Natural killer cell (primary cell): ENCODE measurements around the gene TBC1D17. TPM values are rescaled to one million over a fixed set of nuclear protein-coding genes. Genes with fewer than 3 reads are reported as not detected.

Experiments used
- ATAC-seq, 3 donors: fragments of 150-1000 bp in 2 of 3; fragments of 200-7000 bp in 1 of 3; cut with Tn5 transposase; 1 replicate in 1 of 3; 2 replicates in 2 of 3; pipeline ENCODE4 v1.10.0; 2021; ENCODE audit warnings: mild to moderate bottlenecking in 2 of 3, moderate library complexity in 2 of 3
- DNase-seq, 2 donors: peaks; one replicate each; pipeline versions ENCODE4 v3.0.0 to v3.0.0-alpha.2; 2013 to 2021; ENCODE audit warnings: mixed read lengths in 1 of 2
- H3K27ac ChIP-seq: one replicate; pipeline ENCODE4 v1.5.1; 2013; ENCODE audit warnings: mild to moderate bottlenecking, low read length
- H3K27me3 ChIP-seq: one replicate; pipeline ENCODE4 v1.6.1; 2013; ENCODE audit warnings: low read length; ENCODE audit not compliant: control insufficient read depth, insufficient read depth
- H3K36me3 ChIP-seq: one replicate; pipeline ENCODE4 v1.6.1; 2013; ENCODE audit warnings: low read length; ENCODE audit not compliant: control insufficient read depth, insufficient read depth
- H3K4me1 ChIP-seq: one replicate; pipeline ENCODE4 v1.6.1; 2013; ENCODE audit warnings: low read length; ENCODE audit not compliant: control insufficient read depth, insufficient read depth
- H3K4me3 ChIP-seq: one replicate; pipeline ENCODE4 v1.5.1; 2013; ENCODE audit warnings: low read length
- H3K9me3 ChIP-seq: one replicate; pipeline ENCODE4 v1.6.1; 2013; ENCODE audit warnings: low read length; ENCODE audit not compliant: control insufficient read depth, insufficient read depth
- H3K27ac Mint-ChIP-seq, 2 donors: one replicate each; pipeline ENCODE4 v1.8.0; 2022; ENCODE audit warnings: mild to moderate bottlenecking in 2 of 2, mixed read lengths in 2 of 2, moderate library complexity in 1 of 2
- H3K27me3 Mint-ChIP-seq, 2 donors: one replicate each; pipeline ENCODE4 v1.8.0; 2022; ENCODE audit warnings: low read depth in 2 of 2, mixed read lengths in 2 of 2
- H3K36me3 Mint-ChIP-seq: one replicate; pipeline ENCODE4 v1.8.0; 2022; ENCODE audit warnings: mixed read lengths
- H3K4me1 Mint-ChIP-seq, 2 donors: one replicate each; pipeline ENCODE4 v1.8.0; 2022; ENCODE audit warnings: mixed read lengths in 2 of 2
- H3K4me3 Mint-ChIP-seq: one replicate; pipeline ENCODE4 v1.8.0; 2022; ENCODE audit warnings: mild to moderate bottlenecking, moderate library complexity, mixed read lengths
- H3K9me3 Mint-ChIP-seq, 2 donors: one replicate each; pipeline ENCODE4 v1.8.0; 2022; ENCODE audit warnings: mixed read lengths in 2 of 2
- CTCF ChIP-seq: fragments of 200-600 bp; IDR thresholded peaks from one replicate; pipeline ENCODE4 v1.8.0; 2022; ENCODE audit warnings: antibody characterized with exemption
- WGBS: methylation state at CpG from one replicate; pipeline ENCODE4 v1.1.7; 2013; ENCODE audit warnings: missing lambda C conversion rate; ENCODE audit not compliant: insufficient coverage; 5-methylcytosine and 5-hydroxymethylcytosine counted together
- intact Hi-C: fragments of 100-400 bp; cut with micrococcal nuclease; formaldehyde crosslinking; loops from one replicate; pipeline ENCODE4 v1.14.2; 2022
- total RNA-seq, 4 donors: library from RNA; stranded (reverse); fragments of 120-200 nt in 1 of 4; gene quantifications; one replicate each; pipeline versions ENCODE4 v1.2.3 to v1.2.4, GENCODE V29; 2013 to 2022

TBC1D17 gene
- total RNA-seq, 3 donors from 2014 or later (not counting 1 experiment from before 2014, with no cell fraction given) = 45.8 to 59.7 (median 54.4) TPM

- Mint-ChIP-seq H3K27me3 (no peaks in the 10 kb centered on the region), H3K36me3 (no peaks in the 10 kb centered on the region), H3K4me3 (no peak overlapping the region), H3K9me3 (no peaks in the 10 kb centered on the region), H3K4me1 (peaks cover 10 to 19% of the 10 kb centered on the region in 2 donors), H3K27ac (no peak overlapping the region)
- no peaks in the 10 kb centered on the region for H3K27me3 ChIP-seq
- no peak overlapping the region for H3K27ac ChIP-seq
- H3K36me3 ChIP-seq = peaks cover 38% of the 10 kb centered on the region
- H3K4me3 ChIP-seq = no peak overlapping the region
- ATAC-seq = no peak
- H3K9me3 ChIP-seq = no peaks in the 10 kb centered on the region
- intact Hi-C loops = no loop called here
- 97% methylated on average over 17 of the region's 18 CpGs for WGBS
- peaks cover 1% of the 10 kb centered on the region for H3K4me1 ChIP-seq
- no peak for DNase-seq
- no peak for TF ChIP-seq CTCF
These were observed 38.5 kb upstream of the TBC1D17 start for GRCh38 chr19:49838885-49839588.

GRCh38 chr19:49839713-49840112, 37.8 kb upstream of the TBC1D17 start:
- no peak for TF ChIP-seq CTCF
- WGBS = 98% methylated on average over 11 of the region's 11 CpGs
- Mint-ChIP-seq H3K27ac (no peak overlapping the region), H3K27me3 (no peaks in the 10 kb centered on the region), H3K4me3 (no peak overlapping the region), H3K4me1 (peaks cover 10 to 19% of the 10 kb centered on the region in 2 donors), H3K36me3 (no peaks in the 10 kb centered on the region), H3K9me3 (no peaks in the 10 kb centered on the region)
- DNase-seq (no peak), ATAC-seq (no peak)
- no peak overlapping the region for H3K27ac ChIP-seq
- peaks cover 31% of the 10 kb centered on the region for H3K36me3 ChIP-seq
- H3K4me3 ChIP-seq = no peak overlapping the region
- intact Hi-C loops = no loop called here
- peaks cover 8% of the 10 kb centered on the region for H3K4me1 ChIP-seq
- no peaks in the 10 kb centered on the region for H3K9me3 ChIP-seq
- no peaks in the 10 kb centered on the region for H3K27me3 ChIP-seq

- no peak overlapping the region for H3K27ac ChIP-seq
- no peak for TF ChIP-seq CTCF
- no peaks in the 10 kb centered on the region for H3K9me3 ChIP-seq
- peaks cover 10 to 19% of the 10 kb centered on the region in 2 donors for H3K4me1 Mint-ChIP-seq
- H3K27me3 Mint-ChIP-seq = no peaks in the 10 kb centered on the region
- H3K27me3 ChIP-seq = no peaks in the 10 kb centered on the region
- H3K27ac Mint-ChIP-seq = peak overlapping the region in 1 of 2 donors; percentile 38
- H3K4me3 ChIP-seq = no peak overlapping the region
- ATAC-seq = no peak
- intact Hi-C loops = no loop called here
- WGBS = 91% methylated on average over 11 of the region's 11 CpGs
- no peak for DNase-seq
- H3K36me3 ChIP-seq = peaks cover 25% of the 10 kb centered on the region
- no peak overlapping the region for H3K4me3 Mint-ChIP-seq
- H3K36me3 Mint-ChIP-seq = no peaks in the 10 kb centered on the region
- peaks cover 8% of the 10 kb centered on the region for H3K4me1 ChIP-seq
- H3K9me3 Mint-ChIP-seq = no peaks in the 10 kb centered on the region
These were observed 37.2 kb upstream of the TBC1D17 start for GRCh38 chr19:49840321-49840720.

GRCh38 chr19:49840736-49841249, 36.7 kb upstream of the TBC1D17 start:
- no peak overlapping the region for H3K4me3 ChIP-seq
- intact Hi-C loops = no loop called here
- no peak for DNase-seq
- TF ChIP-seq CTCF = no peak
- Mint-ChIP-seq H3K27ac (peak overlapping the region in 1 of 2 donors; percentile 38), H3K4me1 (peaks cover 10 to 19% of the 10 kb centered on the region in 2 donors), H3K4me3 (no peak overlapping the region), H3K27me3 (no peaks in the 10 kb centered on the region), H3K36me3 (no peaks in the 10 kb centered on the region), H3K9me3 (no peaks in the 10 kb centered on the region)
- peaks cover 21% of the 10 kb centered on the region for H3K36me3 ChIP-seq
- no peak for ATAC-seq
- no peak overlapping the region for H3K27ac ChIP-seq
- 97% methylated on average over 17 of the region's 17 CpGs for WGBS
- no peaks in the 10 kb centered on the region for H3K27me3 ChIP-seq
- H3K4me1 ChIP-seq = peaks cover 8% of the 10 kb centered on the region
- no peaks in the 10 kb centered on the region for H3K9me3 ChIP-seq
